Measurements from ENCODE around the gene CYP17A1. TPM values are rescaled to one million over a fixed set of nuclear protein-coding genes. Genes with fewer than 3 reads are reported as not detected.

Gene CYP17A1
- total and polyA plus RNA-seq, 2 experiments from 2014 or later = not detected

DNA sequence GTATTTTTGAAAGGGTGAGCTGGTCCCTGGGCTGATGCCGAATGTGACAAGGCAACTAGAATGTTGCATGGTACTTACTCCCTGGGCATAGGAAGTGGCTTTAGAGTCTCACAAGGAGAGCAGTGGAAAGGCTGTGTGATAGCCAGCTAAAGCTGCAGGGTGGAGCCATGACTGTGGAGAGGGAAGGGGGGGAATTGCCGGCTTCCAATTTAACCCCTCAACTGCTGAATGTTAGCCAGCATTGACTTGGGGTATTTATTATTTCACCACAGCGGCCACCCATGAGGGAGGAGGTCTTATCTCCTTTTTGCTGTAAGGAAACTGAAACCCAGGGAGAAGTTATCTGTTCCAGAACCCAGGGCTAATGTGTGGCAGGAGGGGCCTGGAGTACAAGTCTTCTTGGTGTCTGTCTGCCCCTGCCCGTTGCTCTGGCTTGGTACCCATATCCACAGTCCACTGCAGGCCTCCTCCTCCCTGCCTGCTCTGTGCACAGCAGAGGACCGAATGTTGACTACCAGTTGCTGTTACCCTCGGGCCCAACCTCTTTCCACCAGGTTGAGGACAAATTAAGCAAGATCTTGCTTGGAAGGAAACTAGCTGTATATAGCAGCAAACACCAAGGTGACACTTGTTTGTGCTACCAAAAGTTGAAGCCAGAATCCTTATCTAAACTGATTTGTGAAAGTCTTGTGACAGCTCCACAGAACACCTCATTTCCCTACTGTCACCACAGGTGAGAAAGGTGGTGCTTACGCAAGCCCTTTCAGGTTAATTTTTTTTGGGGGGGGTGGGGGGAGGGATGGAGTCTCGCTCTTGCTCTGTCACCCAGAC is 55.9 kb downstream of the CYP17A1 start (continued):
- TF ChIP-seq ZNF462 (CRISPR knock-in tag; IDR thresholded peaks at IDR 0.05) = no peak

Small RNA genes lying within 50 kb of the gene (small RNA-seq; reads per million reads assigned to genes)
- gene AS3MT (ENCODE audit: low replicate concordance) (not detected), gene RF00026 (ENCODE audit: low replicate concordance) (not detected), gene RNU6-1231P (ENCODE audit: low replicate concordance) (not detected)

Other genes starting within 250 kb of the CYP17A1 start
- 33.4 and 36.7 TPM in 2 replicates for gene TRIM8, start 192.9 kb downstream of the CYP17A1 start, total RNA-seq (2014; rRNA removed; shearing (Covaris generic))
- 15.1 and 20.2 TPM in 2 replicates for gene TRIM8, start 192.9 kb downstream of the CYP17A1 start, polyA plus RNA-seq (2016; fragmentation: Nextera tagmentation; extraction: Ambion mirVana)
- 8.5 and 9.4 TPM in 2 replicates for gene ARL3, start 123.0 kb downstream of the CYP17A1 start, total RNA-seq (2014; rRNA removed; shearing (Covaris generic))
- gene ARL3, start 123.0 kb downstream of the CYP17A1 start, polyA plus RNA-seq (2016; fragmentation: Nextera tagmentation; extraction: Ambion mirVana) = 22.6 and 23.0 TPM in 2 replicates
- gene SFXN2, start 122.8 kb downstream of the CYP17A1 start, total RNA-seq (2014; rRNA removed; shearing (Covaris generic)) = 5.7 and 9.1 TPM in 2 replicates
- 6.2 and 7.2 TPM in 2 replicates for gene SFXN2, start 122.8 kb downstream of the CYP17A1 start, polyA plus RNA-seq (2016; fragmentation: Nextera tagmentation; extraction: Ambion mirVana)
- gene WBP1L, start 93.5 kb downstream of the CYP17A1 start, total RNA-seq (2014; rRNA removed; shearing (Covaris generic)) = 48.5 and 55.7 TPM in 2 replicates
- gene WBP1L, start 93.5 kb downstream of the CYP17A1 start, polyA plus RNA-seq (2016; fragmentation: Nextera tagmentation; extraction: Ambion mirVana) = 5.1 and 7.0 TPM in 2 replicates
- 5.6 and 6.0 TPM in 2 replicates for gene BORCS7, start 16.8 kb upstream of the CYP17A1 start, total RNA-seq (2014; rRNA removed; shearing (Covaris generic))
- gene BORCS7, start 16.8 kb upstream of the CYP17A1 start, polyA plus RNA-seq (2016; fragmentation: Nextera tagmentation; extraction: Ambion mirVana) = 7.8 and 9.0 TPM in 2 replicates
- gene AS3MT, start 32.1 kb upstream of the CYP17A1 start, total RNA-seq (2014; rRNA removed; shearing (Covaris generic)) = 8.8 and 10.5 TPM in 2 replicates
- 6.3 and 7.2 TPM in 2 replicates for gene AS3MT, start 32.1 kb upstream of the CYP17A1 start, polyA plus RNA-seq (2016; fragmentation: Nextera tagmentation; extraction: Ambion mirVana)
- 23.8 and 31.3 TPM in 2 replicates for gene CNNM2, start 80.9 kb upstream of the CYP17A1 start, total RNA-seq (2014; rRNA removed; shearing (Covaris generic))
- gene CNNM2, start 80.9 kb upstream of the CYP17A1 start, polyA plus RNA-seq (2016; fragmentation: Nextera tagmentation; extraction: Ambion mirVana) = 4.5 and 5.2 TPM in 2 replicates